Uterus (tissue), 2 donors: ENCODE results near the gene EPHX1.
A peak's percentile ranks its signal among the peaks of the same experiment; 100 is the strongest.

Source experiments
- CTCF ChIP-seq, 4 experiments: fragments of 200-600 bp in 2 of 4; fragments of 450-650 bp in 2 of 4; sonication (generic) in 2 of 4; IDR thresholded peaks; one replicate each; pipeline ENCODE4 v1.5.1; 2016 to 2019; ENCODE audit warnings: antibody characterized with exemption in 4 of 4, mild to moderate bottlenecking in 2 of 4, moderate library complexity in 1 of 4
- POLR2A ChIP-seq, 2 donors: fragments of 450-650 bp; IDR thresholded peaks; one replicate each; pipeline ENCODE4 v1.6.1; 2016; ENCODE audit warnings: antibody characterized with exemption in 2 of 2, mild to moderate bottlenecking in 1 of 2, moderate library complexity in 1 of 2

DNA sequence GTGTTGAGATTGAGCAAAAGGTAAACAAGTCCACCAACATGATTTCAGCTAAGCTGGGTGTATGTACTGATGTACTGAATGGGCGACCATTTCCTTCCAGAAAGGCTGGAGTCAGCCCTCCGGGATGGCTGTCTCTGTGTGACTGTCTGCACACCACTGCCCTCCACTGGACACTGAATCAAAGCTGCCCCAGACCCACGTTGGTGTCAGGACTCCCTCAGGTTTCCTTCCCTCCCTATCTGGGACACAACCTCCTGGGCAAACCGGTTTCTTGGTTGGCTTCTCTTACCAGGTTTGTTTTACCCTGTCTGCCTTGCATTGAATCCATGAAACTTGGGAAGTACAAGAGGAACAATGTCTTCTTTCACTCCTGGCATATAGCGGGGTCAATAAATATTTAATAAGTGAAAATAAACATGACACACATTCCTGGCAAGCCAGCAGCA is 37.6 kb upstream of the EPHX1 start:
- TF ChIP-seq CTCF (IDR thresholded peaks at IDR 0.05) (peak; percentile 85 to 95 (median 88)), POLR2A (IDR thresholded peaks at IDR 0.05) (no peak)
